Measurements from ENCODE around the gene CAMK2D.

Gene CAMK2D

DNA sequence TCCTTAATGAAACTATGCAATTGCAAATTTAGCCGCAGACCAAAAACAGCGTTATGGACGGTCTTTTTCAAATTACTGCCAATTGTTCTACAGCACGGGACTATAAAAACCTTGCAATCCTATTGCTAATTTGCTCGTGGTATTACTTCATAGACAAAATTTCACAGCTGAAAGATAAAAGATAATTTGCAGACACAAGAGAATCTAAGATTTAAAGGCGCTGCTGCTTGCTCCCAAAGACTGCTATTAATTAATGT is 1.4 kb upstream of the CAMK2D start:
- H3K27ac ChIP-seq (ENCODE audit: low read length), result peak overlapping the region; percentile 92
- H3K36me3 ChIP-seq (replicated peaks; ENCODE audit: insufficient read depth, low read length), result no peaks in the 10 kb centered on the region
- DNase-seq, result no peak
- peak overlapping the region; percentile 52 for H3K9ac ChIP-seq (ENCODE audit: low read length)
- H3K79me2 ChIP-seq (ENCODE audit: low read length), result peaks cover 6% of the 10 kb centered on the region; the same call in 1 of the 2 replicates
- peak overlapping the region; percentile 68 for H3K4me3 ChIP-seq (ENCODE audit: low read length)
- H3K4me2 ChIP-seq (ENCODE audit: low read depth, low read length), result peak overlapping the region; percentile 72
- peaks cover 12% of the 10 kb centered on the region; the same call in 1 of the 2 replicates for H3K4me1 ChIP-seq (ENCODE audit: low read length)
- no peaks in the 10 kb centered on the region for H4K20me1 ChIP-seq (ENCODE audit: insufficient read depth, low read length)
- TF ChIP-seq EZH2phosphoT487 (IDR thresholded peaks at IDR 0.05; ENCODE audit: low read length), result no peak
- TF ChIP-seq, protein P1, sequence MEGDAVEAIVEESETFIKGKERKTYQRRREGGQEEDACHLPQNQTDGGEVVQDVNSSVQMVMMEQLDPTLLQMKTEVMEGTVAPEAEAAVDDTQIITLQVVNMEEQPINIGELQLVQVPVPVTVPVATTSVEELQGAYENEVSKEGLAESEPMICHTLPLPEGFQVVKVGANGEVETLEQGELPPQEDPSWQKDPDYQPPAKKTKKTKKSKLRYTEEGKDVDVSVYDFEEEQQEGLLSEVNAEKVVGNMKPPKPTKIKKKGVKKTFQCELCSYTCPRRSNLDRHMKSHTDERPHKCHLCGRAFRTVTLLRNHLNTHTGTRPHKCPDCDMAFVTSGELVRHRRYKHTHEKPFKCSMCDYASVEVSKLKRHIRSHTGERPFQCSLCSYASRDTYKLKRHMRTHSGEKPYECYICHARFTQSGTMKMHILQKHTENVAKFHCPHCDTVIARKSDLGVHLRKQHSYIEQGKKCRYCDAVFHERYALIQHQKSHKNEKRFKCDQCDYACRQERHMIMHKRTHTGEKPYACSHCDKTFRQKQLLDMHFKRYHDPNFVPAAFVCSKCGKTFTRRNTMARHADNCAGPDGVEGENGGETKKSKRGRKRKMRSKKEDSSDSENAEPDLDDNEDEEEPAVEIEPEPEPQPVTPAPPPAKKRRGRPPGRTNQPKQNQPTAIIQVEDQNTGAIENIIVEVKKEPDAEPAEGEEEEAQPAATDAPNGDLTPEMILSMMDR (IDR thresholded peaks at IDR 0.05; ENCODE audit: low read length), result no peak
- no peak for TF ChIP-seq EZH2 (optimal IDR thresholded peaks at IDR 0.05; ENCODE audit: low read depth, low read length)
- H3K27me3 ChIP-seq (replicated peaks; ENCODE audit: insufficient read depth, low read length), result no peaks in the 10 kb centered on the region
- no peaks in the 10 kb centered on the region for H3K9me3 ChIP-seq (replicated peaks; ENCODE audit: insufficient read depth, low read length)
- peaks cover 20% of the 10 kb centered on the region for H3F3A ChIP-seq (ENCODE audit: insufficient read depth, low read length)
- peak overlapping the region; percentile 83 for H2AFZ ChIP-seq (ENCODE audit: low read length)
- H3K9me2 ChIP-seq (replicated peaks; ENCODE audit: insufficient read depth, low read length), result no peaks in the 10 kb centered on the region

DNA sequence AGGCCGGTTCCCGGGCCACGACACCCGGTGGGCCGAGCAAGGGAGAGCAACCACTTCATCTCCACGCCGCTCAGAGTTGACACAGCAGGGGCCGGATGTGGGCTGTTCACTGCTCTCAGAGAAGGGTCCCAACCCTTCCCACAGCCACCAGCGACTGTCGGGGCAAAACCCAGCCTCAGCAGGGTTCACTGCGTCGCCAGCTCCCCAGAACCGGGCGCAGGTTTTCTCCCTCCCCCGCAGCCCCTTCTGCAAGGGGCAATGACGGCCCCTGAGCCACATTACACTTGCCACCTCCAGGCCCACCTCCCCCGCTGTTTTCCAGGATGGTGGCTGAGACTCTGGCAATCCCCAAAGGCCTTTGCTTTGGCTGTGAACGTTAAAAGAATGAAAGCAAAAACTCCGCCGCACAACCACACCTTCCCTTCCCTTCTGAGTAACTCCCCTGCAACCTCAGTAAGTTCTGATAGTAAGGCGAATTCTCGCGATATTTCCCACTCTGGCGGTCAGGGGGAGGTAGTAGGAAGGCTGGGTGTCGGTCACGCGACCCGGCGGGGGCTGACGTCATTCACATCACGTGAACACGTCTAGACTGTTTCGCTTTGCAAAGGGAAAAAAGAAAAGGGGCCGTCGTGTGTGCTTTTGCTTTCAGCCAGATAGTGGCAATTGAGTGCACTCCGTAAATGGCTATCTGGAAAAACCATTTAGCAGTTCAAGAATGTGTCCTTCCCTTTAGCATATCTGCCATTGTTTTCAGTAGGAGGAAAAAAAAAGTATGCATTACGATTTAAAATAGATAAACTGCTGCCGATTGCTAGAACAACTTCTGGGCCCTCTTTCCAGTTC is 869 bp upstream of the CAMK2D start:
- peak overlapping the region; percentile 97 for H3K4me2 ChIP-seq (ENCODE audit: low read depth, low read length)
- H3K4me3 ChIP-seq (ENCODE audit: low read length), result peak overlapping the region; percentile 68
- peak overlapping the region; percentile 92 for H3K27ac ChIP-seq (ENCODE audit: low read length)
- H3K9ac ChIP-seq (ENCODE audit: low read length), result peak overlapping the region; percentile 81
- no peaks in the 10 kb centered on the region for H3K27me3 ChIP-seq (replicated peaks; ENCODE audit: insufficient read depth, low read length)
- no peaks in the 10 kb centered on the region for H3K9me3 ChIP-seq (replicated peaks; ENCODE audit: insufficient read depth, low read length)
- H4K20me1 ChIP-seq (ENCODE audit: insufficient read depth, low read length), result no peaks in the 10 kb centered on the region
- H2AFZ ChIP-seq (ENCODE audit: low read length), result peak overlapping the region; percentile 83
- TF ChIP-seq, protein P1 (IDR thresholded peaks at IDR 0.05; ENCODE audit: low read length), result no peak
- TF ChIP-seq EZH2phosphoT487 (IDR thresholded peaks at IDR 0.05; ENCODE audit: low read length) (no peak), EZH2 (optimal IDR thresholded peaks at IDR 0.05; ENCODE audit: low read depth, low read length) (no peak)
- H3K4me1 ChIP-seq (ENCODE audit: low read length), result peaks cover 12% of the 10 kb centered on the region; the same call in 1 of the 2 replicates
- H3K36me3 ChIP-seq (replicated peaks; ENCODE audit: insufficient read depth, low read length), result no peaks in the 10 kb centered on the region
- peaks cover 6% of the 10 kb centered on the region; the same call in 1 of the 2 replicates for H3K79me2 ChIP-seq (ENCODE audit: low read length)
- H3K9me2 ChIP-seq (replicated peaks; ENCODE audit: insufficient read depth, low read length), result no peaks in the 10 kb centered on the region
- peaks cover 20% of the 10 kb centered on the region for H3F3A ChIP-seq (ENCODE audit: insufficient read depth, low read length)
- DNase-seq, result peak; percentile 100

DNA sequence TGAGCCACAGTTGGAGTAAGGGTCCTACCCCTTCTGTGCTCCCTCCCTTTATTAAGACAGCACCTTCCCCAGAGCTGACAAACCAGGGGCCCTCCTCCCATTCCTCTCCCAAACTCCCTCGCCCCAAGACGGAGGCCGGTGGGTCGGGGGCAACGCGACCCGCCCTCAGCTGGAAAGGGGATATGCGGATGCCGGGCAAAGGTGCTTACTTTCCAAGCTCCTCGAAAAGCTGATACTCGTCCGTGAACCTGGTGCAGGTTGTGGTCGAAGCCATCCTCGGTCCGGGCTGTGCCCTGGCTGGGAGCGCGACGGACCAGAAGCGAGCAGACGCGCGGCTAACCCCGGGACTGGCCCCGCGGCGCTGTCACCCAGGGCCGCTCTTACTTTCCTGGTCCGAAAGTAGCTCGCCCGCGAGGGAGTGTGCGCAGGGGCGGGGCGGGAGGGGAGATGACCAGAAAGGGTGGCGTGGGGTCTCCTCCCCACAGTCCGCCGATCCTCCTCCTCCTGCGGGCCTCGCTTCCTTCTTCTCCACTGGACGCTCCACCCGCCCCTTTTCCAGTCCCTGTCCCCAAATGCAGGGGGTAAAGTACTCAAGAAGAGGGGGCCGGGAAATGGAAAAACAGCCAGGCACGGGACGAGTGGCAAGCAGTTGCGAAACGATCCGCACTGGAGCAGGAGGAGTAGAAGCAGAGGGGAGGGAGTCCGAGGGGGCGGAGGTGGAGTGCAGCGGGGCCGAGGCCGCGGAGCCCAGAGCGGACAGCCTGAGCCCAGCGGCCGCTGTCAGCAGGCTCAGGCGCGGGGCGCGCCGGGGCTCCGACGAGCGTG is 531 bp downstream of the CAMK2D start:
- no peaks in the 10 kb centered on the region for H3K36me3 ChIP-seq (replicated peaks; ENCODE audit: insufficient read depth, low read length)
- H3K9ac ChIP-seq (ENCODE audit: low read length), result peak overlapping the region; percentile 81
- H3K4me2 ChIP-seq (ENCODE audit: low read depth, low read length), result peak overlapping the region; percentile 97
- DNase-seq, result peak; percentile 64
- peak overlapping the region; percentile 68 for H3K4me3 ChIP-seq (ENCODE audit: low read length)
- TF ChIP-seq EZH2 (optimal IDR thresholded peaks at IDR 0.05; ENCODE audit: low read depth, low read length), result no peak
- TF ChIP-seq EZH2phosphoT487 (IDR thresholded peaks at IDR 0.05; ENCODE audit: low read length), result no peak
- TF ChIP-seq, protein P1 (IDR thresholded peaks at IDR 0.05; ENCODE audit: low read length), result no peak
- no peaks in the 10 kb centered on the region for H3K9me2 ChIP-seq (replicated peaks; ENCODE audit: insufficient read depth, low read length)
- peak overlapping the region; percentile 92; the same call in 1 of the 2 replicates for H3K27ac ChIP-seq (ENCODE audit: low read length)
- no peaks in the 10 kb centered on the region for H4K20me1 ChIP-seq (ENCODE audit: insufficient read depth, low read length)
- H2AFZ ChIP-seq (ENCODE audit: low read length), result peak overlapping the region; percentile 85
- peaks cover 12% of the 10 kb centered on the region; the same call in 1 of the 2 replicates for H3K4me1 ChIP-seq (ENCODE audit: low read length)
- no peaks in the 10 kb centered on the region for H3K9me3 ChIP-seq (replicated peaks; ENCODE audit: insufficient read depth, low read length)
- H3K79me2 ChIP-seq (ENCODE audit: low read length), result peaks cover 6% of the 10 kb centered on the region; the same call in 1 of the 2 replicates
- no peaks in the 10 kb centered on the region for H3K27me3 ChIP-seq (replicated peaks; ENCODE audit: insufficient read depth, low read length)
- H3F3A ChIP-seq (ENCODE audit: insufficient read depth, low read length), result peaks cover 20% of the 10 kb centered on the region
